HEK293T (cell line): ENCODE data around the gene MYO6.

ENCODE experiments used
- CTCF ChIA-PET: fragments of 350-600 bp; formaldehyde crosslinking; extraction: SDS; loops from one replicate; lab custom pipeline; 2021; ENCODE audit warnings: antibody characterized with exemption, inconsistent platforms; lab: Yijun Ruan, JAX
- POLR2A ChIA-PET: fragments of 350-600 bp; formaldehyde crosslinking; extraction: SDS; loops from one replicate; lab custom pipeline; 2020; ENCODE audit warnings: antibody characterized with exemption, inconsistent platforms; lab: Yijun Ruan, JAX
- DNase-seq: peaks from one replicate; pipeline ENCODE4 v3.0.0; 2012; ENCODE audit warnings: mixed read lengths; ENCODE audit errors: extremely low spot score
- ARNT ChIP-seq: fragments of 450-650 bp; IDR thresholded peaks from 2 replicates; pipeline ENCODE4 v1.6.1; 2017; ENCODE audit warnings: mild to moderate bottlenecking
- BHLHE40 ChIP-seq: fragments of 450-650 bp; IDR thresholded peaks from 2 replicates; pipeline ENCODE4 v1.6.1; 2016; ENCODE audit warnings: mild to moderate bottlenecking, moderate library complexity, borderline replicate concordance
- CTBP1 ChIP-seq: fragments of 450-650 bp; IDR thresholded peaks from 2 replicates; pipeline ENCODE4 v1.6.1; 2016; ENCODE audit warnings: borderline replicate concordance
- ELF4 ChIP-seq: fragments of 450-650 bp; IDR thresholded peaks from 2 replicates; pipeline ENCODE4 v1.6.1; 2017; ENCODE audit warnings: antibody characterized with exemption
- FOXA1 ChIP-seq: fragments of 450-650 bp; IDR thresholded peaks from 2 replicates; pipeline ENCODE4 v1.6.1; 2016; ENCODE audit warnings: mild to moderate bottlenecking
- FOXK2 ChIP-seq: fragments of 450-650 bp; IDR thresholded peaks from 2 replicates; pipeline ENCODE4 v1.6.1; 2016; ENCODE audit warnings: mild to moderate bottlenecking
- FOXM1 ChIP-seq: fragments of 450-650 bp; IDR thresholded peaks from 2 replicates; pipeline ENCODE4 v1.6.1; 2017; ENCODE audit warnings: mild to moderate bottlenecking, borderline replicate concordance
- HDGF ChIP-seq: fragments of 450-650 bp; IDR thresholded peaks from 2 replicates; pipeline ENCODE4 v1.6.1; 2017; ENCODE audit warnings: antibody characterized with exemption, borderline replicate concordance
- L3MBTL2 ChIP-seq: fragments of 450-650 bp; conservative IDR thresholded peaks from 2 replicates; pipeline ENCODE4 v1.6.1; 2016; ENCODE audit warnings: mild to moderate bottlenecking
- LEF1 ChIP-seq: fragments of 450-650 bp; IDR thresholded peaks from 2 replicates; pipeline ENCODE4 v1.6.1; 2017; ENCODE audit warnings: mild to moderate bottlenecking, borderline replicate concordance
- NFRKB ChIP-seq: fragments of 450-650 bp; IDR thresholded peaks from 2 replicates; pipeline ENCODE4 v1.6.1; 2016; ENCODE audit warnings: mild to moderate bottlenecking, moderate library complexity
- SP1 ChIP-seq: fragments of 450-650 bp; IDR thresholded peaks from 2 replicates; pipeline ENCODE4 v1.6.1; 2017
- SUZ12 ChIP-seq: fragments of 450-650 bp; IDR thresholded peaks from 2 replicates; pipeline ENCODE4 v1.6.1; 2016; ENCODE audit warnings: mild to moderate bottlenecking
- TARDBP ChIP-seq: fragments of 450-650 bp; IDR thresholded peaks from 2 replicates; pipeline ENCODE4 v1.6.1; 2016
- ZNF384 ChIP-seq: fragments of 450-650 bp; IDR thresholded peaks from 2 replicates; pipeline ENCODE4 v1.6.1; 2016
- TF ChIP-seq, protein P1 (sequence below): fragments of 450-650 bp; IDR thresholded peaks from 2 replicates; pipeline ENCODE4 v1.6.1; 2016

MYO6 gene

DNA sequence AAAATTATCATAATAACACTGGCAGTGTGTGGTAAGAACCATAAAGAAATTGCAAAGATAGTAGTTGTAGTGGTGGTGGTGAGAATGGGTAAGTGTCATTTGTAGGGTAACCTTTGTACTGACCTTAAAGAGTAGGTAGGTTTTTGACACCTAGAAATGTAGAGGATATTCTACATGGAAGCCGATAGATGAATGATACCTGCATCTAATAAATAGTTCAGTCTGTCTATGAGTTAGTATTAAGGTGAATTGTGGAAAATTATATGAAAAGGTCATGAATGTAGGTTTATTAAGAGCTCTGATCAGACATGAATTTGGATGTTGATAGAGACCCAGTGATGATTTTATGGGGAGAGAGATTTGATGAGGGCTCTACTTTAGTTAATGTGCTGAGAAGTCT, 78.1 kb downstream of the MYO6 start:
- ChIA-PET CTCF (no interaction called here), POLR2A (no interaction called here)
- no peak for TF ChIP-seq LEF1
- no peak for TF ChIP-seq SUZ12
- no peak for TF ChIP-seq TARDBP
- no peak for DNase-seq

DNA sequence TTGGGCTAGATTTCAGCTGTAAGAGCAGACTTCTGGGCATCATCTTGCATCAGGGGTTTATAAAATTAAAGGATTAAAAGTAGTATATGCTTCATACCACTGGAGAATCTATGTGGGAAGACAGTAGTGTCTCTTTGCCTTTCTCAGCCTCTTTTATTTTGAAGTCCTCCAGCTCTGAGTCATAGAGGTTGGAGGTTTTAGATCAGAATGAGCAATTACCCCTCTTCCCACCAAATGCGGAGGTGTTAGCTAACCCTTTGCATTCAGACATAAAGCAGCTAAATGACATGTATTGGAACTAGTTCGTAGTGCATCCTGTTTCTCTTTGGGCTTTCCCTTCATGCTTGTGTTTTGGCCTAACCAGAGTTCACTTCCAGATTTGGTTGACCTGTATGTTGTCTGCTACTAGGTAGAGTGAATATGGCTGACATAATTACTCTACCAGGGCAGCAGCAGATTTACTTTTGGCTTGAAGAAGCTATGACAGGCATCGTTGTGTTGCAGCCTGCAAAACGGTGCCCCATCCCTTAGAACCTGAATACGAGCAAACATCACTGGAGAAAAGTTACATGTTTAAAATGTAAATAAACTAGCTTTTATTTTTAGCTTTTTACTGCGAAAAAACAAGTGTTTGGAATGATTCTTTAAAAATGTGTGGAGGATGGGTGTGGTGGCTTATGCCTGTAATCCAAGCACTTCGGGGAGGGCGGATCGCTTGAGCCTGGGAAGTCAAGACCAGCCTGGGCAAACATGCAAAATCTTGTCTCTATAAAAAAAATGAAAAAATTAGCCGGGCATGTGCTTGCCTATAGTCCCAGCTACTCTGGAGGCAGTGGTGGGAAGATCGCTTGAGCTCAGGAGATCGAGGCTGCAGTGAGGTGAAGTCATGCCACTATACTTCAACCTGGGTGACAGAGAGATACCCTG, 82.2 kb downstream of the MYO6 start:
- TF ChIP-seq L3MBTL2, result no peak
- TF ChIP-seq HDGF, result no peak
- TF ChIP-seq FOXA1, result no peak
- TF ChIP-seq ARNT, result no peak
- TF ChIP-seq ZNF384, result no peak
- no peak for TF ChIP-seq NFRKB
- no peak for DNase-seq
- CTCF ChIA-PET, result no interaction called here
- POLR2A ChIA-PET, result no interaction called here

DNA sequence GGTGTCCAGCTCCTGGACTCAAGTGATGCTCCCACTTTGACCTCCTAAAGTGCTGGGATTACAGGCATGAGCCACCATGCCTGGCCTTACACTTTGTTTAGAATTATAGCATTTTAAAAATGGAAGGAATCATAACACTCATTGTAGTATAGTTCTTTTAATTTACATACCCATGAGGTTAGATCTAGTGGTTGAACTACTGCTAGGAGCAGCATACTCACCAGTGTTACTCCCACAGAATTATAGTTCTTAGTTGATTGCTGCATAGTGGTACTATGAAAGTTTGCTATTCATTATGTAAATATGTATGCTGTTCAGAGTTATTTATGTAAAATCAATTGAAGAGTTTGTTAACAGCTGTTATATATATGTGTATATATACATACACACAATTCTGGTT, 85.4 kb downstream of the MYO6 start:
- CTCF ChIA-PET, result no interaction called here
- TF ChIP-seq ELF4, result no peak
- no peak for TF ChIP-seq L3MBTL2
- TF ChIP-seq, protein P1, sequence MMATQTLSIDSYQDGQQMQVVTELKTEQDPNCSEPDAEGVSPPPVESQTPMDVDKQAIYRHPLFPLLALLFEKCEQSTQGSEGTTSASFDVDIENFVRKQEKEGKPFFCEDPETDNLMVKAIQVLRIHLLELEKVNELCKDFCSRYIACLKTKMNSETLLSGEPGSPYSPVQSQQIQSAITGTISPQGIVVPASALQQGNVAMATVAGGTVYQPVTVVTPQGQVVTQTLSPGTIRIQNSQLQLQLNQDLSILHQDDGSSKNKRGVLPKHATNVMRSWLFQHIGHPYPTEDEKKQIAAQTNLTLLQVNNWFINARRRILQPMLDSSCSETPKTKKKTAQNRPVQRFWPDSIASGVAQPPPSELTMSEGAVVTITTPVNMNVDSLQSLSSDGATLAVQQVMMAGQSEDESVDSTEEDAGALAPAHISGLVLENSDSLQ, result no peak
- no peak for TF ChIP-seq SP1
- no peak for TF ChIP-seq ZNF384
- no peak for TF ChIP-seq TARDBP
- no peak for TF ChIP-seq ARNT
- TF ChIP-seq FOXK2, result no peak
- no peak for TF ChIP-seq SUZ12
- DNase-seq, result no peak
- POLR2A ChIA-PET, result no interaction called here

DNA sequence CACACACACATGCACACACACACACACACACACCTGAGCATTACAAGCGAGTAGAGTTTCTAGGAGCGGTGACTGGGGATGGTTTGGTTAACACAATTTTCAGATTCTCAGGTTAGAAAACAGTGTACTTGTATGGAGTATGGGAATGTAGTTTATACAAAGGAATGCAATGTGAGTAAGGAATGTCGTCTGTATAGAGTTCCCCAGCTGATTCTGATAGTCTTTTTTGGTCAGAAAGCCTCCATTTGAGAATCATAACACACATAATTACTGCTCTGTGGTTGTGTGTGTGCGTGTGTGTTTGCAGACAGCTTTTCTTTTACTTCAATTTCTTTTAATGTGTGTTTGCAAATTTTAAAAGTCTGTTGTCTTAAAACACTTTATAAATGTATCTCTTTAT, 93.2 kb downstream of the MYO6 start:
- ChIA-PET CTCF (no interaction called here), POLR2A (no interaction called here)
- TF ChIP-seq LEF1 (no peak), ELF4 (no peak), FOXM1 (no peak), ZNF384 (no peak), L3MBTL2 (no peak), FOXA1 (no peak), CTBP1 (no peak), TARDBP (no peak), ARNT (no peak), NFRKB (no peak), BHLHE40 (no peak), HDGF (no peak), SP1 (no peak), FOXK2 (no peak), SUZ12 (no peak)
- TF ChIP-seq, protein P1, result no peak
- DNase-seq, result no peak

DNA sequence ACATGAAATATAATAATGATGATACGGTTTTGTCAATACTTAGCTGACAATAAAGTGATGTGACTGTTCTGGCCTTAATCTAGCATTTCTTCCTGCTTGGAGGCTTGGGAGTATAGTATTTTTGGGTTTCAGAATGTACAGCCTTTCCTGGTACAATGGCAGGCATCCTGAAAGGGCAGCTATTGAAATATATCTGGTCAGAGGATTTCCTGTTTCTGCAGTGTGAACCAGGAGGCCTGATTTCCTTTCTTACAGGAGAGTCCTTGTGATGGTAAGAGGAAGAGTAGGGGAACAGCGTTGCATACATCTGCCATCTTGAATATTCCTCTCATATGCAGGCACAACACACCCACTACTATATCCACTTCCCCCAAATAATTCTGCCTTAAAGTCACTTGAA, 93.7 kb downstream of the MYO6 start:
- TF ChIP-seq, protein P1, result no peak
- no peak for TF ChIP-seq ARNT
- TF ChIP-seq CTBP1, result no peak
- TF ChIP-seq NFRKB, result no peak
- no peak for TF ChIP-seq HDGF
- no peak for TF ChIP-seq FOXA1
- POLR2A ChIA-PET, result no interaction called here
- no peak for DNase-seq
- CTCF ChIA-PET, result no interaction called here

DNA sequence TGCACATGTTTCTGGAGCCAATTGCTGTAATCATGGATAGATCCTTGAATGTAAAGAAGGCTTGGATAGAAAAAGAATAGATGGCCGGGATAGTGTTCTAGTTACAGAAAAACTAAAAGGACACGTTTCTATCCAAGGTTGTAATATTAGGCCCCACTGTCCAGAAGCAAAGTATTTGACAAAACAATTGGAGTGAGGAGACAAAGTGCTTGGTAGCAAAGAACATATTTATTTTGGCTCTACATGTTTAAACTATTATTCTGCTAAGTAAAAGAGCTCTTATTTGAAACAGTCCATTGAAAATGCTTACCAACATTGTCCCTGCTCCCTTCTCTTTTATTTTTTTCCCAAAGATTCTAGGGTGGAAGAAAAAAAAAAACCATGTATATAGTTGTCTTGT, 94.4 kb downstream of the MYO6 start:
- DNase-seq, result no peak
- CTCF ChIA-PET, result no interaction called here
- POLR2A ChIA-PET, result no interaction called here
- TF ChIP-seq CTBP1, result no peak

DNA sequence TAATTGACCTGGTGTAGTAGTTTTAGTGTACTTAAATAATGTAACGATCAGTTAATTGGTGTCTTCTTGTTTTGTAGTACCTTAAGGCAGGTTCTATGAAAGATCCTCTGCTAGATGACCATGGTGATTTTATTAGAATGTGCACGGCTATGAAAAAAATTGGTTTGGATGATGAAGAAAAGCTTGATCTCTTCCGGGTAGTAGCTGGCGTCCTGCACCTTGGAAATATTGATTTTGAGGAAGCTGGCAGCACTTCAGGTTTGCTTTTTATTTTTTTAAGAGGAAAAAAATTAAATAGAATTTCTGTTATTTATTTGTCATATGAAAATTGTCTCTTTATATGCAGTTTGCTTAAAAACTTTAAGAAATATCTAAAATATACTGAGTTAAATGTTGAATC, 99.2 kb downstream of the MYO6 start:
- DNase-seq, result no peak
- TF ChIP-seq CTBP1, result no peak
- TF ChIP-seq ZNF384, result no peak
- no peak for TF ChIP-seq TARDBP
- no peak for TF ChIP-seq FOXA1
- no peak for TF ChIP-seq L3MBTL2
- no peak for TF ChIP-seq SUZ12
- TF ChIP-seq FOXK2, result no peak
- no peak for TF ChIP-seq ARNT
- no peak for TF ChIP-seq ELF4
- no peak for TF ChIP-seq HDGF
- TF ChIP-seq LEF1, result no peak
- TF ChIP-seq, protein P1, result no peak
- no peak for TF ChIP-seq NFRKB
- no peak for TF ChIP-seq SP1
- ChIA-PET CTCF (interaction anchor here (1.3 kb wide), 1 partner anchor 45 kb away, joined by 4 read pairs; no protein-coding TSS in a partner anchor), POLR2A (no interaction called here)
